Measurements from ENCODE around the gene NEURL1. TPM values are rescaled to one million over a fixed set of nuclear protein-coding genes. Genes with fewer than 3 reads are reported as not detected.

NEURL1 gene
- total RNA-seq, 1 donor from 2014 or later = 0.54 TPM

DNA sequence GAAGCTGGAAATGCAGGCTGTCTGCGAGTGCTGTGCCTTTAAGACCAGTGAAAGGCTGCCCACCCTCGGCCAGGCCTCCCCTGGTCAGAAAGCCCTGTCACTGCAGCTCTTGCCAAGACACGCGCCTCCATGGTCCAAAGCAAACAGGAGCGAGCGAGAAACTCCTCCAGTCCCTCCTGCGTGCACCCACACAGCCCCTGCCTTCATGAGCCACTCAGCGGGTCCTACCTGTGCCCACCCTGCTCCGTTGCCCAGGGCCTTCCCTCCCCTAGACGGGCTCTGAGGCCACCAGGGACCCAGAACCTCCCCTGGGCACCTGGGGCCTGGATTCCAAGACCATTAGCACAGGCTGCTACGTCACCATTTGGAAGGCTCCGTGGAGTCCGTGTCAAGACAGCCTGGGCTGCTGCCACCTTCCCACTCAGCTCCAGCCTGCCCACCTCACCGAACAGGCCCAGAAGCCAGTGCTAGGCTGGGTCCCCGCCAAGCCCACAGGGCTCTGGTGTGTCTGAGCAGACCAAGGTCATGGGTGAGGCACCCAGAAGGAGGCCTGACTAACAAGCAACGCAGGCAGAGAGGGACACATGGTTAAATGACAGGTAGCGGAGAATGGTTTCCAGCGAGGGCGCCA lies 144.5 kb downstream of the NEURL1 start:
- TF ChIP-seq, protein P1, sequence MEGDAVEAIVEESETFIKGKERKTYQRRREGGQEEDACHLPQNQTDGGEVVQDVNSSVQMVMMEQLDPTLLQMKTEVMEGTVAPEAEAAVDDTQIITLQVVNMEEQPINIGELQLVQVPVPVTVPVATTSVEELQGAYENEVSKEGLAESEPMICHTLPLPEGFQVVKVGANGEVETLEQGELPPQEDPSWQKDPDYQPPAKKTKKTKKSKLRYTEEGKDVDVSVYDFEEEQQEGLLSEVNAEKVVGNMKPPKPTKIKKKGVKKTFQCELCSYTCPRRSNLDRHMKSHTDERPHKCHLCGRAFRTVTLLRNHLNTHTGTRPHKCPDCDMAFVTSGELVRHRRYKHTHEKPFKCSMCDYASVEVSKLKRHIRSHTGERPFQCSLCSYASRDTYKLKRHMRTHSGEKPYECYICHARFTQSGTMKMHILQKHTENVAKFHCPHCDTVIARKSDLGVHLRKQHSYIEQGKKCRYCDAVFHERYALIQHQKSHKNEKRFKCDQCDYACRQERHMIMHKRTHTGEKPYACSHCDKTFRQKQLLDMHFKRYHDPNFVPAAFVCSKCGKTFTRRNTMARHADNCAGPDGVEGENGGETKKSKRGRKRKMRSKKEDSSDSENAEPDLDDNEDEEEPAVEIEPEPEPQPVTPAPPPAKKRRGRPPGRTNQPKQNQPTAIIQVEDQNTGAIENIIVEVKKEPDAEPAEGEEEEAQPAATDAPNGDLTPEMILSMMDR (IDR thresholded peaks at IDR 0.05; ENCODE audit: unreplicated experiment) = no peak
- H3K9me3 Mint-ChIP-seq = no peaks in the 10 kb centered on the region
- H3K4me3 Mint-ChIP-seq = no peak overlapping the region
- H3K4me1 Mint-ChIP-seq = peaks cover 9% of the 10 kb centered on the region
- H3K27me3 Mint-ChIP-seq (ENCODE audit: low read depth) = no peaks in the 10 kb centered on the region
- DNase-seq (ENCODE audit: low spot score in 2 of 2, unreplicated experiment in 2 of 2) = no peak
- peak overlapping the region; percentile 16 for H3K27ac Mint-ChIP-seq
- peaks cover 1% of the 10 kb centered on the region for H3K36me3 Mint-ChIP-seq

DNA sequence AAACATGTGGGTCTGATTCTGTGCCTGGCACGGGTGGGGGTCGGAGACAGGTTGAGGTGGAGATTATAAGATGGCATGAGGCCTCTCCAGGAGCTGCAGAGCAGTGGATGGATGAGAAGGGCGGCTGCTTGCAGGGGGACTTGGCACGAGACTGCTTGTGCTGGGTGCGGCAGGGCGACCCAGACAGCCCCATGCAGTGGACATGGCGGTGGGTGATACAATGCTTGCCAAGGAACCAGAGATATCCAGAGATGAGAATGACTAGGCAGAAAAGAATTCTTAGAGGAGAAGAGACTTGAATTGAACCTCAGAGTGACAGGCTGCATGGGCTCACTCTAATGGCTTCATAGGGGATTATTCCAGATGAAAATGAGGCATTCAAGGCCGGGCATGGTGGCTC lies 145.4 kb downstream of the NEURL1 start:
- Mint-ChIP-seq H3K4me3 (no peak overlapping the region), H3K9me3 (no peaks in the 10 kb centered on the region), H3K4me1 (peaks cover 9% of the 10 kb centered on the region), H3K27ac (peak overlapping the region; percentile 3), H3K36me3 (peaks cover under 1% of the 10 kb centered on the region), H3K27me3 (ENCODE audit: low read depth) (no peaks in the 10 kb centered on the region)
- DNase-seq (ENCODE audit: low spot score in 2 of 2, unreplicated experiment in 2 of 2) = no peak
- TF ChIP-seq, protein P1 (IDR thresholded peaks at IDR 0.05; ENCODE audit: unreplicated experiment) = no peak

DNA sequence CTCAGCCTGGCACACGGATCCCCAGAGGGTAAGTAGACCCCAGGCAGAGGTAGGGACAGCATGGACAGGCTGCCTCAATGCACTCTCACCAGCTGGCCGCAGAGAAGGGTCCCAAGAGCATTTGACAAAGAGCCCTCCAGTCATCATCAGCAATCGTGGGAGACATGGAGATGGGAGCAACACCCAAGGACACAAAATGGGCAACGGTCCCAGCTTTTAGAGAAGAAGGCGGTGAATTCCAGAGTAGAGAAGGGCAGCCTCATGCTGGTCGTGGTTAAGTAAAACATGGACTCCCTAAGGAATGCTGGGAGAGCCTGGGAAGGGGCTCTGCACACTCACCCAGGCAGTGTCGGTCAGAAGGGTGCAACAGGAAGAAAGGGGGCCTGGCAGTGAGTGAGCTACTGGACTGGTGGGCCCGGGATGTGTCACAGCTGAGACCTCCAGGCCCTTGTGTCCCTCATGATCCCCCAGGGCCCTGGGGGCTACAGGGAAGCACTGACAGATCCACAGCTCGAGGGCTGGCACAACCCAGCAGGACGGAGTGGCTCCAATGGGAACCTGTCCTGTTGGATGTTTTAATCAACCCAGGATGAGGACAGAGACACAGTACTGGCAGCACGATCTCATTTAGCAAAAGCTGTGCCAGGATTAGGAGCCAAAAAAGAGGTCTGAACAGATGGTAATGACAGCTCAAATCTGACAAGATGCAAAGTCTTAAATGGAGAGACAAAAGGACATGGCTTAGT lies 147.1 kb downstream of the NEURL1 start:
- no peaks in the 10 kb centered on the region for H3K9me3 Mint-ChIP-seq
- no peaks in the 10 kb centered on the region for H3K27me3 Mint-ChIP-seq (ENCODE audit: low read depth)
- no peak for DNase-seq (ENCODE audit: low spot score in 2 of 2, unreplicated experiment in 2 of 2)
- H3K4me3 Mint-ChIP-seq = no peak overlapping the region
- H3K36me3 Mint-ChIP-seq = peaks cover 6% of the 10 kb centered on the region
- H3K4me1 Mint-ChIP-seq = peaks cover 17% of the 10 kb centered on the region
- TF ChIP-seq, protein P1 (IDR thresholded peaks at IDR 0.05; ENCODE audit: unreplicated experiment) = no peak
- H3K27ac Mint-ChIP-seq = peak overlapping the region; percentile 17

DNA sequence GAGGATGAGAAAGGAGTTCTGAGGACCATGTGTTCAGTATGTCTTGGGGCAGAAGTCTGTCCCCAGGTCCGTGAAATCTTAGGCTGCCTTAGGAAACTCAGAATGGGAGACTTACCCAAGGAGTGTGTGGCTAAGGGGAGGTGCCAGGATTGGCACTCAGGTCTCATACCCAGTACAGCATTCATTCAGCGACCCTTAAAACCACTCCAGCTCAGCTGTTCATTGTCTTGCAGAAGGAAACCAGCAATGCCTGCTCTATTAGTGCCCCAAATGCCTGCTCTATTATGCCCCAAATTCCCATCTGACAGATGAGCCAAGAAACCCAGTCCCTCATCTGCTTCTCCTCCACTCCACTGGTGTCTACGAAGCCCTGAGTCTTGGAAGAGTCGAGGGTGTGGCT lies 147.8 kb downstream of the NEURL1 start:
- no peaks in the 10 kb centered on the region for H3K9me3 Mint-ChIP-seq
- no peaks in the 10 kb centered on the region for H3K27me3 Mint-ChIP-seq (ENCODE audit: low read depth)
- H3K36me3 Mint-ChIP-seq = peaks cover 6% of the 10 kb centered on the region
- peaks cover 23% of the 10 kb centered on the region for H3K4me1 Mint-ChIP-seq
- TF ChIP-seq, protein P1 (IDR thresholded peaks at IDR 0.05; ENCODE audit: unreplicated experiment) = no peak
- H3K27ac Mint-ChIP-seq = peak overlapping the region; percentile 17
- DNase-seq (ENCODE audit: low spot score in 2 of 2, unreplicated experiment in 2 of 2) = no peak
- H3K4me3 Mint-ChIP-seq = no peak overlapping the region

Other genes with a start within 250 kb of the NEURL1 start
- gene RPEL1, start 247.8 kb upstream of the NEURL1 start, total RNA-seq = not detected in 3 replicates
- gene INA, start 216.6 kb upstream of the NEURL1 start, total RNA-seq = 1.1 to 1.2 TPM (median 1.2 TPM) in 3 replicates
- 10.5 to 10.7 TPM (median 10.6 TPM) in 3 replicates for gene PCGF6, start 142.6 kb upstream of the NEURL1 start, total RNA-seq
- 4.7 to 5.2 TPM (median 4.9 TPM) in 3 replicates for gene TAF5, start 125.7 kb upstream of the NEURL1 start, total RNA-seq
- 208 to 223 TPM (median 209 TPM) in 3 replicates for gene ATP5MK, start 97.2 kb upstream of the NEURL1 start, total RNA-seq
- gene PDCD11, start 97.1 kb upstream of the NEURL1 start, total RNA-seq = 48.9 to 53.6 TPM (median 50.4 TPM) in 3 replicates
- gene CALHM2, start 41.3 kb upstream of the NEURL1 start, total RNA-seq = 4.3 to 6.0 TPM (median 5.6 TPM) in 3 replicates
- gene CALHM1, start 34.8 kb upstream of the NEURL1 start, total RNA-seq = not detected in 3 replicates
- gene CALHM3, start 14.5 kb upstream of the NEURL1 start, total RNA-seq = not detected in 3 replicates

All from mesothelial cell of epicardium (in vitro differentiated cells).